PC-3 (cell line): ENCODE results near the gene RFX1. TPM values are rescaled to one million over a fixed set of nuclear protein-coding genes. Genes with fewer than 3 reads are reported as not detected.

Experiments used
- ATAC-seq: fragments of 200-7000 bp; cut with Tn5 transposase; 2 replicates; pipeline ENCODE4 v1.9.1; 2020; ENCODE audit warnings: mild to moderate bottlenecking, moderate library complexity
- BruUV-seq: library from RNA; stranded (reverse); fragments of 400-500 nt; replicated peaks from 2 replicates; lab custom pipeline; 2021; lab: Mats Ljungman, UMichigan
- CTCF ChIA-PET: fragments of 300-600 bp; sonication (Branson Sonifier 250); formaldehyde crosslinking; loops from one replicate; lab custom pipeline; 2022; ENCODE audit warnings: antibody characterized with exemption; lab: Charles Lee
- POLR2A ChIA-PET: fragments of 300-600 bp; sonication (Branson Sonifier 250); formaldehyde crosslinking; loops from one replicate; lab custom pipeline; 2022; ENCODE audit warnings: antibody characterized with exemption; ENCODE audit not compliant: unreplicated experiment; lab: Charles Lee
- DNase-seq: peaks from one replicate; pipeline ENCODE4 v3.0.0-alpha.2; 2015
- H2AFZ ChIP-seq: fragments of 300-600 bp; sonication (generic); 2 replicates; pipeline ENCODE4 v1.6.0; 2016; ENCODE audit warnings: antibody characterized with exemption, low read length
- H3F3A ChIP-seq: fragments of 300-600 bp; sonication (generic); one replicate; pipeline ENCODE4 v1.6.0; 2017; ENCODE audit warnings: antibody characterized with exemption, low read length, control low read depth, mild to moderate bottlenecking; ENCODE audit not compliant: unreplicated experiment
- H3K27ac ChIP-seq: fragments of 300-600 bp; sonication (generic); 2 replicates; pipeline ENCODE4 v1.5.1; 2016; ENCODE audit warnings: mild to moderate bottlenecking, low read length
- H3K27me3 ChIP-seq: fragments of 300-600 bp; sonication (generic); 2 replicates; pipeline ENCODE4 v1.6.1; 2016; ENCODE audit warnings: low read length, mixed read lengths
- H3K36me3 ChIP-seq: fragments of 300-600 bp; sonication (generic); 2 replicates; pipeline ENCODE4 v1.6.1; 2016; ENCODE audit warnings: low read depth, mixed run types, low read length, mixed read lengths
- H3K4me1 ChIP-seq: fragments of 300-600 bp; sonication (generic); 2 replicates; pipeline ENCODE4 v1.5.1; 2016; ENCODE audit warnings: low read length; ENCODE audit not compliant: insufficient read depth
- H3K4me2 ChIP-seq: fragments of 300-600 bp; sonication (generic); 2 replicates; pipeline ENCODE4 v1.6.0; 2016; ENCODE audit warnings: low read length
- H3K4me3 ChIP-seq: fragments of 300-600 bp; sonication (generic); 2 replicates; pipeline ENCODE4 v1.5.1; 2016; ENCODE audit warnings: mild to moderate bottlenecking, low read length, mixed read lengths
- H3K79me2 ChIP-seq: fragments of 300-600 bp; sonication (generic); 2 replicates; pipeline ENCODE4 v1.6.1; 2017; ENCODE audit warnings: low read length, mixed read lengths
- H3K9ac ChIP-seq: fragments of 300-600 bp; sonication (generic); 2 replicates; pipeline ENCODE4 v1.6.0; 2016; ENCODE audit warnings: mild to moderate bottlenecking, low read length
- H3K9me2 ChIP-seq: fragments of 300-600 bp; sonication (generic); replicated peaks from 2 replicates; pipeline ENCODE4 v1.6.1; 2016; ENCODE audit warnings: mixed run types, low read length, mixed read lengths
- H3K9me3 ChIP-seq: fragments of 300-600 bp; sonication (generic); 2 replicates; pipeline ENCODE4 v1.6.1; 2016; ENCODE audit warnings: low read length, mixed read lengths
- H4K20me1 ChIP-seq: fragments of 300-600 bp; sonication (generic); 2 replicates; pipeline ENCODE4 v1.6.1; 2016; ENCODE audit warnings: low read length, mixed read lengths
- EZH2 ChIP-seq: fragments of 300-600 bp; sonication (generic); IDR thresholded peaks from one replicate; pipeline ENCODE4 v1.6.1; 2017; ENCODE audit warnings: antibody characterized with exemption, mild to moderate bottlenecking, low read length; ENCODE audit not compliant: unreplicated experiment
- EZH2phosphoT487 ChIP-seq: fragments of 300-600 bp; sonication (generic); IDR thresholded peaks from 2 replicates; pipeline ENCODE4 v1.6.1; 2018; ENCODE audit warnings: mild to moderate bottlenecking, antibody characterized with exemption, low read length, borderline replicate concordance
- intact Hi-C: fragments of 100-400 bp; cut with micrococcal nuclease; formaldehyde crosslinking; loops from 2 replicates; pipeline ENCODE4 v1.9.0; 2023
- total RNA-seq: library from RNA; depleted of rRNA; stranded (reverse); fragments of >200 nt; gene quantifications from 2 replicates; pipeline ENCODE4 v1.2.3, GENCODE V29; 2014
- TF ChIP-seq, protein P1 (sequence below): fragments of 300-600 bp; sonication (generic); conservative IDR thresholded peaks from 2 replicates; pipeline ENCODE4 v1.5.1; 2017; ENCODE audit warnings: antibody characterized with exemption, low read depth, mild to moderate bottlenecking, low read length

RFX1 gene
- total RNA-seq, 1 experiment from 2014 or later: 7.5 TPM

DNA sequence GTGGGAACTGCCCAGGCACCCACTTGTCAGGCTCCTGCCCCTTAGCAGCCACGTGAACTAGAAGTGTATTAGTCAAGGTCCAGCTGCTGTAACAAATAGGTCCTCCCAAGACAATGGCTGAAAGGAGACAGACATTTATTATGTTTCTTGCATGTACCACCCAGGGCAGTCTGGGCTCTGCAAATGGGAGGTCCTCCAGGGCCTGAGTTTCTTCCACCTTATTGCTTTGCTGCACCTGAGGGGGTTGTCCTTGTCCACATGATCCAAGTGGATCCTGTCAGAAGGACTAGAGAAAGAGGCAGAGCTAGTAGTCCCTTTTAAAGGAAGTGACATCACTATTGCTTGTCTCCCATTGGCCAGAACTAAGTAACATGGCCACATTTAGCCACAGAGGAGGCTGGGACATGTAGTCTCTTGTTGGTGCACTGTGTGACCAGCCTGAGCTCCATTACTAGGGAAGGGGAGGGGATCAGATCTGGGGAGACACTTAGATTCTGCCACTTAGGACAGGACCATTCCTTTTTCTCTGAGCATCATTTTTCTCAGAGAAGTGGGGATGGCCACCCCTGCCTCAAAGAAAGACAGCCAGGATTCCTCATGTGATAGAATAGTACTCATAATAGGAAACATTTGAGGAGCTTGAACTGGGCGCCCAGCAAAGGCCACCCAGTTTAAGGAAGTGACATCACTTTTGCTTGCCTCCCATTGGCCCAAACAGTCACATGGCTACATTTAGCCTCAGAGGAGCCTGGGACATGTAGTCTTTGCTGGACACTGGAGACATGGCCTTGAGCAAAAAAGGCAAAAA lies 85.0 kb downstream of the RFX1 start:
- CTCF ChIA-PET: interaction anchor here (0.6 kb wide), 1 partner anchor 635 kb away, joined by 4 read pairs; no protein-coding TSS in a partner anchor
- DNase-seq: peak; percentile 60

DNA sequence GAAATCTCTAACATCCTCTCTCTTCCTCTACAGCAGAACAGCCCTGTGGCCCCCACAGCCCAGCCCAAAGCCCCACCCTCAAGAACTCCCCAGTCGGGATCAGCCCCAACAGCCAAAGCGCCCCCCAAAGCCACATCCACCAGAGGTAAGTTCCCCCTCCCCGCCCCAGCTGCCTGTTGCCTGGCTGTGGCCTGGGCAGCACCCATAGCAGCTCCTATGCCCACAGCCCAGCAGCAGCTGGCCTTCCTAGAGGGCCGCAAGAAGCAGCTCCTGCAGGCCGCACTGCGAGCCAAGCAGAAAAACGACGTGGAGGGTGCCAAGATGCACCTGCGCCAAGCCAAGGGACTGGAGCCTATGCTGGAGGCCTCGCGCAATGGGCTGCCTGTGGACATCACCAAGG lies 85.6 kb downstream of the RFX1 start:
- Histone ChIP-seq H3K4me3 (no peak overlapping the region), H3K4me1 (no peaks in the 10 kb centered on the region), H3K36me3 (peaks cover 55% of the 10 kb centered on the region), H3K27ac (no peak overlapping the region), H4K20me1 (no peaks in the 10 kb centered on the region), H3K9ac (no peak overlapping the region), H3F3A (no peaks in the 10 kb centered on the region), H2AFZ (no peak overlapping the region), H3K4me2 (no peak overlapping the region), H3K9me2 (no peaks in the 10 kb centered on the region), H3K27me3 (no peaks in the 10 kb centered on the region), H3K9me3 (no peaks in the 10 kb centered on the region), H3K79me2 (no peaks in the 10 kb centered on the region)
- ATAC-seq: no peak
- CTCF ChIA-PET: no interaction called here
- DNase-seq: no peak
- BruUV-seq: no TSS peak
- POLR2A ChIA-PET: no interaction called here
- intact Hi-C loops: no loop called here
- TF ChIP-seq EZH2 (no peak), EZH2phosphoT487 (no peak)
- TF ChIP-seq, protein P1, sequence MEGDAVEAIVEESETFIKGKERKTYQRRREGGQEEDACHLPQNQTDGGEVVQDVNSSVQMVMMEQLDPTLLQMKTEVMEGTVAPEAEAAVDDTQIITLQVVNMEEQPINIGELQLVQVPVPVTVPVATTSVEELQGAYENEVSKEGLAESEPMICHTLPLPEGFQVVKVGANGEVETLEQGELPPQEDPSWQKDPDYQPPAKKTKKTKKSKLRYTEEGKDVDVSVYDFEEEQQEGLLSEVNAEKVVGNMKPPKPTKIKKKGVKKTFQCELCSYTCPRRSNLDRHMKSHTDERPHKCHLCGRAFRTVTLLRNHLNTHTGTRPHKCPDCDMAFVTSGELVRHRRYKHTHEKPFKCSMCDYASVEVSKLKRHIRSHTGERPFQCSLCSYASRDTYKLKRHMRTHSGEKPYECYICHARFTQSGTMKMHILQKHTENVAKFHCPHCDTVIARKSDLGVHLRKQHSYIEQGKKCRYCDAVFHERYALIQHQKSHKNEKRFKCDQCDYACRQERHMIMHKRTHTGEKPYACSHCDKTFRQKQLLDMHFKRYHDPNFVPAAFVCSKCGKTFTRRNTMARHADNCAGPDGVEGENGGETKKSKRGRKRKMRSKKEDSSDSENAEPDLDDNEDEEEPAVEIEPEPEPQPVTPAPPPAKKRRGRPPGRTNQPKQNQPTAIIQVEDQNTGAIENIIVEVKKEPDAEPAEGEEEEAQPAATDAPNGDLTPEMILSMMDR: no peak

More for the DNA sequence above, 85.0 kb downstream of the RFX1 start:
- no peaks in the 10 kb centered on the region for H4K20me1 ChIP-seq
- no peak overlapping the region for H3K27ac ChIP-seq
- H3F3A ChIP-seq: no peaks in the 10 kb centered on the region
- H2AFZ ChIP-seq: no peak overlapping the region
- no peaks in the 10 kb centered on the region for H3K79me2 ChIP-seq
- no peak overlapping the region for H3K9ac ChIP-seq
- no peaks in the 10 kb centered on the region for H3K9me3 ChIP-seq
- no peaks in the 10 kb centered on the region for H3K27me3 ChIP-seq
- peak; percentile 85 for ATAC-seq
- BruUV-seq: no TSS peak
- intact Hi-C loops: no loop called here
- H3K36me3 ChIP-seq: peaks cover 53% of the 10 kb centered on the region
- no peaks in the 10 kb centered on the region for H3K4me1 ChIP-seq
- no peak overlapping the region for H3K4me3 ChIP-seq
- POLR2A ChIA-PET: no interaction called here
- no peak overlapping the region for H3K4me2 ChIP-seq
- no peak for TF ChIP-seq EZH2phosphoT487
- TF ChIP-seq, protein P1: no peak
- TF ChIP-seq EZH2: no peak
- no peaks in the 10 kb centered on the region for H3K9me2 ChIP-seq
